ACHN (cell line): Measurements from ENCODE around the gene DST.
"Not testable (repeated sequence)": the region's sequence is repeated elsewhere in the genome, so short reads cannot be mapped to it uniquely, and the experiment has no call there.

Source experiments
- DNase-seq: peaks from one replicate; pipeline ENCODE4 v3.0.0-alpha.2; 2015
- in situ Hi-C: cut with HindIII; loops from 2 replicates; pipeline ENCODE4 v1.10.0; 2017; ENCODE audit warnings: low sequenced_read_pairs, low pct_ligation_motif_present, low pct_unique_long_range_greater_than_20kb

The DST gene

GRCh38 chr6:56668158-56668557 lies 25.5 kb upstream of the DST start:
- in situ Hi-C loops, result no loop called here

GRCh38 chr6:56667336-56667735 lies 24.6 kb upstream of the DST start:
- no peak for DNase-seq
- in situ Hi-C loops, result no loop called here

More at GRCh38 chr6:56668158-56668557, 25.5 kb upstream of the DST start:
- DNase-seq, result no peak

GRCh38 chr6:56664029-56664428 lies 21.3 kb upstream of the DST start:
- in situ Hi-C loops, result no loop called here
- DNase-seq, result no peak

GRCh38 chr6:56663344-56663743 lies 20.7 kb upstream of the DST start:
- DNase-seq, result no peak
- in situ Hi-C loops, result no loop called here

- DNase-seq, in situ Hi-C loops: not testable (repeated sequence)
These were observed 18.6 kb upstream of the DST start for GRCh38 chr6:56661338-56661737.

GRCh38 chr6:56660381-56660730 lies 17.7 kb upstream of the DST start:
- in situ Hi-C loops, result no loop called here
- no peak for DNase-seq

GRCh38 chr6:56659721-56660380 lies 17.2 kb upstream of the DST start:
- in situ Hi-C loops, result no loop called here
- DNase-seq, result no peak

- in situ Hi-C loops, result no loop called here
- no peak for DNase-seq
These were observed 15.6 kb upstream of the DST start for GRCh38 chr6:56658326-56658725.

- in situ Hi-C loops, result no loop called here
- DNase-seq, result no peak
These were observed 14.7 kb upstream of the DST start for GRCh38 chr6:56657354-56657753.

- DNase-seq, result no peak
- in situ Hi-C loops, result no loop called here
These were observed 13.8 kb upstream of the DST start for GRCh38 chr6:56656466-56656865.

GRCh38 chr6:56655996-56656395 lies 13.3 kb upstream of the DST start:
- no peak for DNase-seq
- in situ Hi-C loops, result no loop called here

GRCh38 chr6:56655249-56655648 lies 12.6 kb upstream of the DST start:
- in situ Hi-C loops, result no loop called here
- no peak for DNase-seq

- in situ Hi-C loops, result no loop called here
- DNase-seq, result no peak
These were observed 10.3 kb upstream of the DST start for GRCh38 chr6:56652994-56653393.

- no peak for DNase-seq
- in situ Hi-C loops, result no loop called here
These were observed 9.5 kb upstream of the DST start for GRCh38 chr6:56652231-56652630.

- DNase-seq, result no peak
- in situ Hi-C loops, result no loop called here
These were observed 7.5 kb upstream of the DST start for GRCh38 chr6:56650191-56650590.

GRCh38 chr6:56649782-56650181 lies 7.1 kb upstream of the DST start:
- in situ Hi-C loops, result no loop called here
- no peak for DNase-seq

- in situ Hi-C loops, result no loop called here
- no peak for DNase-seq
These were observed 6.5 kb upstream of the DST start for GRCh38 chr6:56649053-56649769.

GRCh38 chr6:56647172-56647762 lies 4.6 kb upstream of the DST start:
- in situ Hi-C loops, result no loop called here

GRCh38 chr6:56644366-56644765 lies 1.7 kb upstream of the DST start:
- in situ Hi-C loops, result no loop called here

More at GRCh38 chr6:56647172-56647762, 4.6 kb upstream of the DST start:
- no peak for DNase-seq

More at GRCh38 chr6:56644366-56644765, 1.7 kb upstream of the DST start:
- no peak for DNase-seq
